Stimulated activated CD4-positive, alpha-beta T cell treated with anti-CD3 and anti-CD28 coated beads, Interleukin-1b, Interleukin-23, amount 100 ng/mL, for 1 hour (primary cell): ENCODE data around the gene PYGO2.
"Not testable (repeated sequence)": the region's sequence is repeated elsewhere in the genome, so short reads cannot be mapped to it uniquely, and the experiment has no call there.

ENCODE experiments used
- DNase-seq, 2 donors: peaks; one replicate each; pipeline ENCODE4 v3.0.0-alpha.2; 2020; ENCODE audit warnings: low read depth in 2 of 2

Gene PYGO2

DNA sequence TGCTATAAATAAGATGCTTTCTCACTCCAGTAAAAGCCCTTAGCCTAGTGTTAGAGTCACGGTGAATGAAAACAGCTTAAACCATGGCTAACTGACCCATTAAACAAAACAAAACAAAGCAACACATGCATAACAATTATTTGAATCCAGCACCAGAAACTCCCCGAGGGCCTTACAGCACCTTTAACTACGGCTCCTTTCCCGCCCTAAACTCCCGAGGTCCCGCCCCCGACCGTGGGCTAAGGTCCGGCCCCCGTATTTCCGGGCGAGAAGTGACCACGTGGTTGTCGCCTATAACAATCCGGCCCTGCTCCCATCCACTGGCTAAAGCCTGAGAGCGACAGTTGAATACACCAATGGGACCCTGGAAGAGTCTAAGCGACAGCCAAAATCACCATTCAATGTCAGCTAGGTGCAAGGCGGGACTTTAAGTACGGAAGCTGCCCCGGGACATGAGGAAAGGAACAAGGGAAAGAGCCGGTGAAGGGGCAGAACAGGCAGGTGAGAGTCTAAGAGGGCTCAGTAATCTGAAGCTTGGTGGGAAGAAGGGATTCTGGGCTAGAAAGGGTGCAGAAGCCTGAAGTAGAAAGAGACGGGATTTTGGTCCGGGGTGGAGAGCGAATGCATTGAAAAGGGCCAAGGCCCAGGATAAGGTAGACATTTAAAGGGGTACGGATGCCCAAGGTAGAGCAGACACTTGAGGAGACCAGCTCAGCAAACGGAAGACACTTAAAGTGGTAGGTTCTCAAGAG is 21.5 kb upstream of the PYGO2 start, which contains the start of gene FLAD1:
Gene FLAD1 (plus strand): TSS at position 448 of the 752 bp plus-strand sequence. CDS start 351 bp downstream, outside the sequence.
- DNase-seq: peak; percentile 91 to 93

DNA sequence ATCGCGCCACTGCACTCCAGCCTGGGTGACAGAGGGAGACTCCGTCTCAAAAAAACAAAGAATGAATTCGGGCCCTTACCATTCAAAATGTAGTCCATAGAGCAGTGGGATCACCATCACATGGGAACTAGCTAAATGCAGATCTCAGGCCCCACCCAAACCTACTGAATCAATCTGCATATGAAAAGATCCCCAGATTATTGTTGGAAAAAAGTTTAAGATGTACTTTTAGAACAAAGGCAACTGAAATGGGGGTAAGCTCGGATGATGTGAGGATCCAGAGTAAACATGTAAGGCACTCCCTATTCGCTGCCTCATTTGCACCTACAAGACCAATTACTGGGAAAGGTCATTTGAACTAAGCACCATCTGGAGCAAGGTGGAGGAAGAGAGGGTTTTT is 20.8 kb upstream of the PYGO2 start:
- DNase-seq: no peak

DNA sequence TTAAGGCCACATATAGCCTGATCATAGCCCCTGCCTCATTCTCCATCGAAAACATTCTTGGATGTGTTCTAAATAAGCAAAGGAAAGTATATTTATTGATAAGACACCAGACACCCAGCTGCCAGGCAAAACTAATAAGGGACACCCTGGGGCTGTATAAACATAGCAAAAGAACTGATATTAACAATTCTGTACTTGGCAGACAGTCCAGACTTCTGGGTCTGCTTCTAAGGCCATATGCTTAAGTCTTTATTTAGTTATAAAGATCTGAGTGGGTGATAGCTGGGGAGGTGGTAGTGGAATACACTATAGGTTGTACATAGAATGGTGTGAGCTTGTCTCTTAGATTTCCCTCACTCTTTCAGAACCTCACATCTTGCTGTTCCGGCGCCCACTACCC is 16.8 kb upstream of the PYGO2 start:
- no peak for DNase-seq

DNA sequence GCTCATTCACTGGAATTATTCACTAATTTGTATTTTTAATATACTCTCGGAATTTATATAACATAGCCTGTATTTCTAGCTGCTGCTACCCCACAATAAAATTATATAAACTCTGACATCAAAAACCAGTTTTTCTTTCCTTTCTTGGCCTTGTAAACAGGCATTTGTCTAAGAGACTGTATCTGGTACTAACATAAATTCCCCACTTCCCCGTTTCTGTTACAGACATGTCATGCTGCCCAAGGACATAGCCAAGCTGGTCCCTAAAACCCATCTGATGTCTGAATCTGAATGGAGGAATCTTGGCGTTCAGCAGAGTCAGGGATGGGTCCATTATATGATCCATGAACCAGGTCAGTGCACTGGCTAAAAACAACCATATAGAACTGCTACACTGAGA is 16.2 kb upstream of the PYGO2 start:
- DNase-seq: not testable (repeated sequence)

DNA sequence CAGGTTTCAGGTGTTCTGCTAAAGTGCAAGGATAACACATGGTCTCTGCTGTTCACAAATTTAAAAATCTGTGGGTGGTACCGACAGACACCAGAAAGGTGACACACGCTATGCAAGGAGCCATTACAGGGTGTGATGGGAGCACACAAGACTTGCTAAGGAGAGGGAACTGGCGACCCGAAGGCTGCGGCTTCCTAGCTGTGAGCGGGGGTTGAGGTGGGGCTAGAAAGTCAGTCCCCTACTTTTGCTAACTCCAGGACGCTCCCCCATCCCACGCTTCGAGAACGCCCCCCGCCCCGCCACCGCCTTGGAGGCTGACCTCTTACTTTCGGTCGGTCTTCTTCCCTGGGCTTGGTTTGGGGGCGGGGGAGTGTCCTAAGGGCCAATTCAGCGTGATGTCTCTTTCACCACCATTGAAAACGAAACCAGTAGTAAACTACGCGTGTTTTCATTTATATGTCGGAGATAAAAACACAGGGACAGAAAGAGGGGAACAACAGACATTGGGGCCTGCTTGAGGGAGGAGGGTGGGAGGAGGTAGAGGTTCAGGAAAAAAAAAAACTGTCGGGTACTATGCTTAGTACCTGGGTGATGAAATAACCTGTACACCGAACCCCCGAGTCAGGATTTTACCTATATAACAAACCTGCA is 14.0 kb upstream of the PYGO2 start:
- peak in 1 of 2 donors; percentile 34 for DNase-seq

DNA sequence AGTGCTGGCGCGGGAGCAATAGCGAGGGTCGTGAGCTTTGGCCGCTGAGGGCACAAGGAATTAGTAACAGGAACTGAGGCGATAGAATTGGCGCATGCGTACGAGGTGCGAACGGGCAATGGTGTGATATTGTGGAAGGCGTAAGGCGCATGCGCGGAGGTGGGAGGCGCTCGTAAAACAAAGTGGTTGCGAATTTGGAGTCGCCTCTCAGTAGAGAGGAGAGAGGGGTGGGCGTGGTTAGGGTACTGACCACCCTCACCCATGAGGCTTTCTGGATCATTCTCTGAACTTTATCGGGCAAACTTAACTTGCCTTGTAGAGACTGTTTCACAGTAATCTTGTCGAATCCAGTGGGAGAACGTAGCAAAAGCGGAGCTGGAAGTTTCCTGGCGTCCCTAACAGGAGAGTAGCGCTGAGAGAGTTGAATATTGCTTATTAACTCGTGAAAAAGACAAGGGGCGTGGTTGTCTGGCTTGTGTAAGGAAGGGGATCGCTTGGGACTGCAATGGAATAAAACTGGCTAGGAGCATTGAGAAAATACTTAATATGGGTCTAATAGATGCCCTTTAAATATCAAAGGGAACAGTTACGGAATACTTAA is 13.3 kb upstream of the PYGO2 start:
- peak; percentile 84 to 91 for DNase-seq

DNA sequence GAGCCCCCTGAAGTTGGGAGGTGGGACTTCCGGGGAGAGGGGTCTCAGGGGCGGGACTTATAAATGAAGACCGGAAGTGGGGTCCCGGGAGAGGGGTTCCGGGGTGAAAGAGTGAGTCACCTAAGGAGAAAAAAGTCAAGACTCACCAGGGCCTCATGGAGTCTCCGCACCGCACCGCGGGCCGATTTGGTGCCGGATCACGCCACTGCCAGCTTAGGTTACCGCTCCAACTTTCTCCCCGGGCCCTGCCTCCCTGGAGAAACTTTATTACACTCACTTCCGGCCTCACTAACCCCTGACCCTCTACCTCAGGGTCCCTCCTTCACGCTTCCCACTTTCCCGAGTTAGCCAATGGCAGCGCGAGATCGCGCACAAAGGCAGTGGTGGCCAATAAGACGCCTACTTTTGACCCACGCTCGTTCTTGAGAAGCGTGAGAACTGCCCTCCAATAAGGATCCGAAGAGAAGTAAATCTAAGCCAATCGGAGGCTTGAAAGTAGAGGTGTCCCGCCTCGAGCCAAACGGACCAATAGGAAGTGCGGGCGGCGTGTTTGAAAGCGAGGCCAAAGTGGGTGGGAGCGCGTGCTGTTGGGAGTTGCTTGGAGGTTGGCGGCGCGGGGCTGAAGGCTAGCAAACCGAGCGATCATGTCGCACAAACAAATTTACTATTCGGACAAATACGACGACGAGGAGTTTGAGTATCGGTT is 12.7 kb upstream of the PYGO2 start, which contains the start of gene CKS1B:
Gene CKS1B (plus strand): TSS at position 580 of the 706 bp plus-strand sequence. CDS start 65 bp downstream, at position 645.
- peak; percentile 80 to 87 for DNase-seq

DNA sequence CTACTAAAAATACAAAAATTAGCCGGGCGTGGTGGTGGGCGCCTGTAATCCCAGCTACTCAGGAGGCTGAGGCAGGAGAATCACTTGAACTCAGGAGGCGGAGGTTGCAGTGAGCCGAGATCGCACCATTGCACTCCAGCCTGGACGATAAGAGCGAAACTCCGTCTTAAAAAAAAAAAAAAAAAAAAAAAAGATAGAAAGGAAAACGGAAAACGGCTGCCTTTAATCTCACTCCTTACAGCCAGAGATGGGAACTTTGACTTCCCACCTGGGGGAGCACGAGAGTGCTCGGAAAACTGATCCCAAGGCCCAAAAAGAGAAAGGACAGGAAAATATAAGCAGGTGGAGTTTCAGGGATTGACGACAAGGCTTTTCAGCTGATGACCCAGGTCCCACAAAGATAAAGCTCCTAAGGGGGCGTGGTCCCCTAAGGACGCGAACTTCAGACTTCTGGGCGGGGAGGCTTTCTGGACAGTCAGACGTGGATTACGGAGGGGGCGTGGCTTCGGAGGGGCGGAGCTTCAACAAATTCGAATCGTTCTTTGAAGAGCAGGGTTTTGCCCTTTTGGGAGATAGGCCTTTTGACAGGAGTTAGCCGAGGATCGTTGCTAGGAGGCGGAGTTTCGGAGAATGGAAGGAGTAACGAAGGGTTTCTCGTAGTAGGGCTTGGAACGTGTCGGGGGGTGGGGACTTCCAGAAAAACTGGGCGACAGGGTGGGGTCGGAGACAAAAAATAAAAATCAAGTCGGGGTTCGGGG is 11.9 kb upstream of the PYGO2 start:
- peak; percentile 81 to 92 for DNase-seq

DNA sequence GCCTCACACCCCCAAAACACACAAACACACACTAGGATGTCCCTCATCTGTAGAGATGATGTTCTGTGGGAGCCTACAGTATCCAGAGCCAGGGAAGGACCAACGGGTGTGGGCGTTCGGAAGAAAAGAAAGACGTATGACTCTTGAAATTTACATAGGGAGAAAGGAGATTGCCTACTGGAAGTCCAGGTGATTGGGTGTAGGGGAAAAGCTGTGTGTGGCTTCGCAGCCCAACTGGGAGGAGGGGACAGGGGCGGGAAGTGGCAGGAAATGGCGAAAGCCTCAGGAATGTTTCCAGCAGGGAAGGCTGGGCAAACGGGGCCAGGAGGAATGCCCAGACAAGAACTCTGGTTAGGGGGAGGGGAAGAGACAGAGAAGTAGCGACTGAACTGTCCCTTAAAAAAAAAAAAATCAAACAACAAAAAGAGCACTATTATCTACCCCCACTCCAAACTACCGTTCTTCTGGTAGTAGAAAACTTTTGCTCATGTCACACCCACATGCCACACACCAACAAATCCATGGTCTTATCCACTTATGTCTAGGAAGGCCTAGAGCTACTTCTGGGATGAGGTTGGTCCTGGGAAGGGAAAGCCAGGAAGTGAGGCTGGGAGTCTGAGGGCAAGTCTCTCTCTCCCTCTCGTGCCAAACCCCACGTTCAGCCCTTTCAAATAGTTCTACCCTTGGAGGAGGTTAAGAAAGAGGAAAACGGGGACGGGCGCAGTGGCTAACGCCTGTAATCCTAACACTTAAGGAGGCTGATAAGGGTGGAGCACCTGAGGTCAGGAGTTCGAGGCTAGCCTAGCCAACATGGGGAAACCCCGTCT is 11.1 kb upstream of the PYGO2 start:
- DNase-seq: no peak

DNA sequence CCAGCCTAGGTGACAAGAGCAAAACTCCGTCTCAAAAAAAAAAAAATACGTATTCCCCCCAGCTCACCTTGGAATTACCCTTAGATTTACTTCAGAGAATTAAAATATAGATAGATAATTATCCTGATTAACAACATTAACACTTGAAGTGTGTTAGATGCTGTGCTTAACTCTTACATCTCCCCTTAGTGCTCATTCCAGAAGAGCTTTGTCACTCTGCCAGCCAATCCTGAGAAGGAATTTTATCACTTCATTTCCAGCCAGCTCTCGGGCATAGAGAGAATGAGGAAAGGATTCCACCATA is 10.6 kb upstream of the PYGO2 start:
- no peak for DNase-seq

DNA sequence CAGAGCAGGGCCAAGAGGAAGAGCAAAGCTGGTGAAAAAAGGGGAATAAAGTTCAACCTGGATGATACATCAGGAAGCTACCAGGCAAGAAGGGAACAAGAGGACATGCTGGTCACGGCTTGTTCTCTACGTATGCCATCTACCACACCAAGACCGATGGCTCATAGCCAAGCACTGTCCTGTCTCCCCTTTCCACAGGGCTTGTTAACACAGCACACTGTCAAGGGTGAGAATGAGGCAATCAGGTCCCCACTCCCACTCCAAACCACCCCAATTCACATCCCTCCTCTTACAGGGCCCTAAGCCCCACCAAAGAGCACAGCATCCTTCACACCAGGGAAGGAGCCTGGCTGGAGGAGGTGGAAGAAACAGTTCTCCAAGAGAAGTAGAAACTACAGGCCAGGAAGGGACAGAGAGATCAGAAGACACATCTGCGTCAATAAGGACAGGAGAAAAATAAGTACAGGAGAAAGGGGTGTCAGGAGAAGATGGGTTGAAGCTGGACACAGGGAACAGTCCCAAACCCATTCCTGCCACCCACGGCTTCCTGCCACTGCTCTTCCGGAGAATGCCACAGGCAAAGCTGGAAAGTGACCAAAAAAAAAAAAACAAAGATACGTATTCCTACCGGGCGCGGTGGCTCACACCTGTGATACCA is 9.9 kb upstream of the PYGO2 start:
- DNase-seq: no peak

DNA sequence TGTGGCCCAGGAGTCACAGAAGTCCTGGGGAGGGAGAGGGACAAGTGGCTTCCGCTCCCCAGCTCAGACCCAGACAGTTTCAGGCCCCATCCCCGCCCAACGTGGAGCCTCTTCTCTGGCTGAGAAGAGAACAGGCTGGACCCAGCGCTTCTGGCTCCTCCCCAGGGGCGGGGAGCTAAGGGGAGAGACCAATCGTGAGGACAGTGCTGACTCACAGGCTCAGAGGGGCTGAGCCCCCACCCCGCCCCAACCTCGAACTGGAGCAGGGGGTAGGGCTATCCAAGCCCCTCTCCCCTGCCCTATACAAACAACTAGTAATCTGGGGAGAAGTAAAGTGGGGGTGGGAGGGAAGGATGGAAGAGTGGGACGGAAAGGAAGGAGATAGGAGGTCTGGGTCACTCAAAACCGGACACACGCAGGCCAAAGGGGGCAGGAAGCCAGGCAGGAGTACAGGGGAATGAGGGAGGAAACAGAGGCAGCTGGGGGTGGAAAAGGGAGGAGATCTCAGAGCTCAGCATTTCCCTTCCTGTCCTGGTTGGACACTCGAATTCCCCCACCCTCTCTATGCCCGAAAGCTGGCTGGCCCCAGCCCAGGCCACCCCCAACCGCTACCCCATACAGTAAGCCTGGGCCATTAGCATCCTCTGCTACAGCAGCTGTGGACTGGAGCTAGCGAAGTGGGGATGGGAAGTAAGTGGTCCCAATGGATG is 9.2 kb upstream of the PYGO2 start, which contains the start of gene SHC1:
Gene SHC1 (minus strand): TSS at position 117 of the 710 bp plus-strand sequence. CDS start 221 bp downstream, outside the sequence.
- DNase-seq: no peak

DNA sequence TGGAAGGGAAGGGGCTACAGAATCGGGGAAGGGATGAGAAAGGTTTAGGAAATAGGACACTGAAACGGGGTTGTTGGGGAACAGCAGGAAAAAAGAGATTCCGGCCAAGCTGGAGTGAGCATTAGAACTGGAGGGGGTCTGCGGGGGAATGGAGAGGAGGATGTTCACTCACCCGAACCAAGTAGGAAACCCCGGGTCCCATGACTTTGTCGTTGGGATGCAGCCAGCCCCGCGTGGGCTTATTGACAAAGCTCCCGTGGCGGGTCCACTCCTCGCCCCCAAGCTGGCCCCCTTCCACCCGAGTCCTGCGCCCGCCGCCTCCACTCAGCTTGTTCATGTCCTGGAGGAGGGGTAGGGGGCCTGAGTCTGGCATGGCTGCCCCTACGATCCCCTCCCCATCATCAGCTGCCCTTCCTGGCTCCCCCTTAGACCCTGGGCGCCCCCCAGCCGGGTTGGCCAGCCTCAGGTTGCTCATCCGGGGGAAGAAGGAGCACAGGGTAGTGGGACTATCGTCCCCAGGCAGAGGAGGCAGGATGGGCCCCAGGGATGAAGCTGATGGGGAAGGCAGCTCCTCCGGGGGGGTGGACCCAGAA is 8.4 kb upstream of the PYGO2 start:
- no peak for DNase-seq

DNA sequence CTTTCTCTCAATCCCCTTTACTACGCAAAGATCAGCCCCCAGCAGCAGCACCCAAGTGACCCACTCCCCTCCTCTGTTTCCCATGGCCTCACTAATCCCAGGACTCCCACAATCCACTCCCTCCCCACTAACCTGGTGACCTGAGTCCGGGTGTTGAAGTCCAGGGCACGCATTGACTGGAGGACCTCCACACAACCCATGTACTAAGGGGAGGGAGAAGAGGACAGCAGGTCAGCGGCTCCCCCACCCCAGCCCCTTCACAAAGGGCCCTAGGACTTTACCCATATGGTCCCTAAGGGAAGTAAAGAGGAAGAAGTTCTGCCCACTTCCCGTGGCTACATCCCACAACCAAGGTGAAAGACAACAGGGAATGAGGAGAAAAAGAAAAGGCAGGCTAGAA is 7.7 kb upstream of the PYGO2 start:
- no peak for DNase-seq

DNA sequence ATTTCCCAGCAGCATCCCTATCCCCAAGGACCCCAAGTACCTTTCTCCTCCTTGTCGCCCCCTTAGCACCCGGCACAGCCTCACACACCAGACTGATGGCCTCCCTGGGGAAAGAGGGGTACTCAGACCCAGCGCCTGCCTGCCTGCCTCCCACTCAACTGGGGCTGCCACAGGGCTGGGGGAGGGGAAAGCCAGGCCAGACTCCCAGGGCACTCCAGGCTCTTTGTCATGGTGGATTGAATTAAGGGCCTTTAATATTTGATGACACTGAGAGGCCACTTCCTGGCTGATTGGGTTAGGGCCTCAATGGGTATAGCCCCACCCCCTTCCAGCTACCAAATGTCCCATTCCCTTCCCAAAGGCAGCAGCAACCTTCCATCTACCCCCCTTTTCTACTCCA is 7.1 kb upstream of the PYGO2 start:
- no peak for DNase-seq

DNA sequence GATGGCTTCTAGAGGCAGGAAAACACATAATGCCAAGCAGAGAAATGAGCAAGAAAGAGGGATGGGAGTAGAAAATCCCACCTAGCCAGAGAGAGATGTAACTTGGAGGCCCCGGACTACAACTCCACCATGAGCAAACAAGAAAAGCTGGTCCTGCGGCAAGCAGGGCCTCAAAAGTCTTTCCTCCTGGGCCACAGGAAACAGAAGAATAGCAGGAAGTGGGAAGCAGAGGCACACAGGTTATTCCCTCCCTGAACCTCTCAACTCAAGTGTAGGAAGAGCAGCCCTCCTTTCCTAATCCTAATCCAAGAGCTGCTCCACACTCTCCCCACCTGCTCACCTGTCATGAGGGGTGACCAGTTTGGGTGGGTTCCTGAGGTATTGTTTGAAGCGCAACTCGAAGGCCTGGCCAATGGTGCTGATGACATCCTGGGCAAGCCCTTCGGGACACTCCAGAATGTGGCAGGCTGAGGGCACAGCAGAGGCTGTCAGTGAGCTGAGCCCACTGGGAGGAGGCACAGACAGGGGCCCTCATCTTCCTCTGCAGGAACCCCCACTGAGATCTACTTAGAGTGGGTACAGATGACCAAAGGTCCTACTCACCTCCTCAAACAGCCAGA is 5.9 kb upstream of the PYGO2 start:
- no peak for DNase-seq

DNA sequence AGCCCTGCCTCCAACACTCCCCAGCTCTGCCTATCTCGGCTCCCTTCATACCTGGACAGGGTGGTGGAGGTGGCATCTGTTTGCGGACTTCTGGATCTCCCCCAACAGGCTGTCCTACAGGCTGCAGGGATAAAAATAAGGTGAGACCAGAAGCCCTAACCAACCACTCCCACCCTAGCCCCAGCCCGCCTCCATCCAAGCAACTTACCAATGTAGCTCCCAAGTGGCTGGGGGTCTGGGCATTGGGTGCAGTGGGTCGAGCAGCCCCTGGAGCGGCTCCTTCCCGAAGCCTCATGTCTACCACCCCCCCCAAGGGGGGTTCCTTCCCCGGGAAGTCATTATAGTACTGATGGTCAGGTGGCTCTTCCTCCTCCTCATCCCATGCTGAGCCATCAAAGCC is 4.5 kb upstream of the PYGO2 start:
- no peak for DNase-seq

DNA sequence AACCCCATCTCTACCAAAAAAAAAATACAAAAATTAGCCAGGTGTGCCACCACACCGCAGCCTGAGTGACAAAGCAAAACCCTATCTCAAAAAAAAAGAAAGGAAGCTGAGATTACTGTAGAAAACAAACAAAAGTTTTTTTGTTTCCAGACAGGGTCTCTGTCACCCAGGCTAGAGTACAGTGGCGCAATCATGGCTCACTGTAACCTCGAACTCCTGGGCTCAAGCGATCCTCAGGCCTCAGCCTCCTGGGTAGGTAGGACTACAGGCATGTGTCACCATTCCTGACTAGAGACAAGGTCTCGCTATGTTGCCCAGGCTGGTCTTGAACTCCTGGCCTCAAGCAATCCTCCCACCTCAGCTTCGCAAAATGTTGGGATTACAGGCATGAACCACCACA is 2.8 kb upstream of the PYGO2 start:
- no peak for DNase-seq

DNA sequence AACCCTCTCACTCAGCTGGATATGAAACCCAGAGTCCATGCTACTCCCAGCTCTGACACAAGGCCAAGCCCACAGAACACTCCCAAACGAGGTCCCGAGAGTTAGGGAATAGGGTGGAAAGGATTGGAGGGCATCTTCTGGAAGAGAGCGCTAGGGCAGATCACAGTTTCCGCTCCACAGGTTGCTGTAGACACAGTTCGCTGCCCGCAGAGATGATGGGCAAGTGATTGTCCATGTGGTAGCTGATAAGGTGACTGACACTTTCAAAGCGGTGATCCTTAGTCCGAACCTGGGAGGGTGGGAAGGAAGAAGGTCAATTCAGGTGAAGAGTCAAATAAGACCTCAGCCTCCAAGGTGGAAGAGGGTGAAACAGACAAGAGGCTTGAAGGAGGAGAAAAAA is 2.1 kb upstream of the PYGO2 start:
- DNase-seq: no peak
